Activated naive CD4-positive, alpha-beta T cell treated with anti-CD3 and anti-CD28 coated beads, Interleukin-2, amount 50 U/mL, for 16 hours (primary cell): ENCODE measurements around the gene GGA2.
"Not testable (repeated sequence)": the region's sequence is repeated elsewhere in the genome, so short reads cannot be mapped to it uniquely, and the experiment has no call there.

Source experiments
- DNase-seq: peaks from one replicate; pipeline ENCODE4 v3.0.0-alpha.2; 2020

GGA2 gene

DNA sequence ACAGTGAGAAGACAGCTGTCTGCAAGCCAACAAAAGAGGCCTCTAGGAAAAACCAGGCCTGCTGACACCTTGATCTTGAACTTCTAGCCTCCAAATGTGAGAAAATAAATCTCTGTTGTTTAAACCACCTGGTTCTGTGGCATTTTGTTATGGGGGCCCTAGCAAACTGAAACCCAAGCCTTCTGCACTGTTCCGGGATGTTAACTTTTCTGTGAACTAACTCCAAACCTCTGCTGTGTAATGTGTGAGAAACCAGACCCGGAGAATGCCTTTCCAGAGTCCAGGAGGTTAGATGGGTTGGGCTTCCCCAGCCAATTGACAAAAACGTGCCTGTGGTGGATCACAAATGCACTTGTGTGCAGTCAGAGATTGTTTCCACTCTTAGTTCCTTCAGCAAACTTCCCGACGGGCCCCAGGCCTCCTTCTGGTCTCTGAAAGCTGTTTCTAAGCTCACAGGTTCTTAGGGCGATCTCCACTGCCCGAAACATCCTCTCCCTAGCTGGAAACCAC is 13.6 kb upstream of the GGA2 start:
- no peak for DNase-seq

DNA sequence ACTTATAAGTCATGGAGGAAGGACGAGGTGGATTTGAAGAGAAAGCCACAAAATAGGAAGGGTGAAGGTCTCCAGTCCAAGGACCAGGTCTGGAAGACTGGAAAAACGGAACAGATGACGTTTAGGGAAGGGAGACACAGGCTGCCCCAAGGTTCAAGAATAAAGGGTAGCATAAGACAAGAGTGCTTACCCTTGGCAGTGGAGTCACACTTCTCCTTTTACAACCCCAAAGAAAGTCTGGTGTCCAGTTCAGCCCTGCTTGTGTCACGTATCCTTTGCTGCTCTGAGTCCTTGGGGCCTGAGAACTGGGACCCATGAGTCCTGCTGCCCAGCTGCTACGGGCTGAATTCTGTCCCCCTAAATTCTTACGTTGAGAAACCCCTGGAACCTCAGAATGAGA is 13.0 kb upstream of the GGA2 start:
- no peak for DNase-seq

DNA sequence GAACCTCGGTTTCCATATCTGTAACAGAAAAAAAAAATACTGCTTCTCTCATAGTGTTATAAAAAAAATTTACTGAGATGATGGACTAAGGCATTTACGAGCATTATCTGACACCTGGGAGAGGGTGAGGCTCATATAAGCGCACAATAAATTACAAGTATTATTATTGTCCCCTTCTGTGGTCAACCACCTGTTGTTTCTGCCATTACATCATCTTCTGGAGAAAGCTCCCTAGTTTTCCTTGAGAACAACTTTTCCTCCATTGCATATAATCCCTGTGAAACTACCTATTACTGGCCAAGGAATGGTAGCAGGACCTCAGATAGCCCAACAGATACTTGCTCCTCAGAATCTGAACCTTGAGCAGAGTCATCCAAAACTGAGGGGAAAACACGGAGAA is 11.7 kb upstream of the GGA2 start:
- no peak for DNase-seq

DNA sequence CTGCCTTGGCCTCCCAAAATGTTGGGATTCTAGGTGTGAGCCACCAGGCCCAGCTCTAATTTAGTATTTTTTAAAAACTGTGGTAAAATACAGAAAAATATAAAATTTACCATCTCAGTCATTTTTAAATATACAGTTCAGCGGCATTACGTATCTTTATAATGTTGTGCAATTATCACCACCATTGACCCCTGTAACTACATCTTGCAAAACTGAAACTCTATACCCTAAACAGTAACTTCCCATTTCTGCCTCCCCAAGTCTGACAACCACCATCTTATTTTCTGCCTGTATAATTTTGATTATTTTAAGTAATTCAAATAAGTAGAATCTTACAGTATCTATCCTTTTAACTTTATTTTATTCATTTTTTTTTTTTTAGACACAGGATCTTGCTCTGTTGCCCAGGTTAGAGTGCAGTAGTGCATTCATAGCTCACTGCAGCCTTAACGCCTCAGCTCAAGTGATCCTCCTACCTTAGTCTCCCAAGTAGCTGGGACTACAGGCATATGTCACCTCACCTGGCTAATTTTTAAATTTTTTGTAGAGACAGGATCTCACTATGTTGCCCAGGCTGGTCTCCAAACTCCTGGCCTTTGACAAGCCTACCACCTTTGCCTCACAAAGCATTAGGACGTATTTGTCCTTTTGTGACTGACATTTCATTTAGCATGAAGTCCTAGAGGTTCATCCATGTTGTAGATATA is 10.9 kb upstream of the GGA2 start:
- no peak for DNase-seq

DNA sequence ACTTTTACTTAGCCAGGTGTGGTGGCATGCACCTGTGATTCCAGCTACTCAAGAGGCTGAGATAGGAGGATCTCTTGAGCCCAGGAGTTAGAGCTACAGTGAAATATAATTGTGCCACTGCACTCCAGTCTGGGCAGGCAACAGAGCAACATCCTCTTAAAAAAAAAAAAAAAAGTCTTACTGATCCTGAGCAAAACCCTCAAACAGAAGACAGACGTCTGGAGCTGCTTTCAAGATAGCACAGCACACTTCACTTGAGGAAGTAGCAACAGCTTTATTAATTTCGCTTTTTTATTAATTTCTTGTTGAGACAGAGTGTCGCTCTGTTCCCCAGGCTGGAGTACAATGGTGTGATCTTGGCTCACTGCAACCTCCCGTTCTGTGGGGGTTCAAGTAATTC is 10.2 kb upstream of the GGA2 start:
- DNase-seq, result no peak

DNA sequence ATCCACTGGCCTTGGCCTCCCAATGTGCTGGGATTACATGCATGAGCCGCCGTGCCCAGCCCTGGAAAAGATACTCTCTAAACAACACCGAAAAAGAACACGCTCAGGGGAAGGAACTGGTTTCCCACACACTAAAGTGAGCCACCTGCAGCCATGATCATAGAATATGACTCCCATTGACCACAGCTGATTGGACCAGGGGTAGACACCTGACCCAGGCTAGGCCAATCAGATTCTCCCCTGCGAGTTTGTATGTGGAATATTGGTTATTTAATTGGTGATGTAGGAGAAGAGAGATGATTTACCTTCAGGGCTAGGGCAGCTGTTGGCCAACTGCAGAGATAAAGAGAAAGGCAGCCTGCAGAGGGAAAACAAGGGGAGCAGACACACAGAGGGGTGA is 9.0 kb upstream of the GGA2 start:
- DNase-seq, result no peak

DNA sequence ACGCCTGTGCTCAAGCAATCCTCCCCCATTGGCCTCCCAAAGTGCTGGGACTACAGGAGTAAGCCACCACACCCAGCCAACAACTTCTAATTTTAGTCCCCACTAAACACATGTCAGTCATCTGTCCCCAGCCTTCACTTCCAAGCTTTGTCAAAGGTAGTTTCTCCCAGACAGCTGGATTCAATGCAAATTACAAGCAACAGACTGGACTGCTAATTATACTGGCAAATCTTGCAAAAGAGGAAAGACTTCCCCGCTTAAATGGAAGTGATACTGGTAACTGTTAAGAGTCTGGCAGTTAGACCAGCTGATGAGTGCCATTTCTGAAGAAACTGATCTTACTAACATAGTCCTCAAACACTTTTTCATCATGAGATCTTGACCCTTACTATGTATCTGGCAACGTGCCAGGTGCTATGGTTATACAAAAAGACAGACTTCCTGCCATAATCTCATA is 8.2 kb upstream of the GGA2 start:
- DNase-seq, result no peak

DNA sequence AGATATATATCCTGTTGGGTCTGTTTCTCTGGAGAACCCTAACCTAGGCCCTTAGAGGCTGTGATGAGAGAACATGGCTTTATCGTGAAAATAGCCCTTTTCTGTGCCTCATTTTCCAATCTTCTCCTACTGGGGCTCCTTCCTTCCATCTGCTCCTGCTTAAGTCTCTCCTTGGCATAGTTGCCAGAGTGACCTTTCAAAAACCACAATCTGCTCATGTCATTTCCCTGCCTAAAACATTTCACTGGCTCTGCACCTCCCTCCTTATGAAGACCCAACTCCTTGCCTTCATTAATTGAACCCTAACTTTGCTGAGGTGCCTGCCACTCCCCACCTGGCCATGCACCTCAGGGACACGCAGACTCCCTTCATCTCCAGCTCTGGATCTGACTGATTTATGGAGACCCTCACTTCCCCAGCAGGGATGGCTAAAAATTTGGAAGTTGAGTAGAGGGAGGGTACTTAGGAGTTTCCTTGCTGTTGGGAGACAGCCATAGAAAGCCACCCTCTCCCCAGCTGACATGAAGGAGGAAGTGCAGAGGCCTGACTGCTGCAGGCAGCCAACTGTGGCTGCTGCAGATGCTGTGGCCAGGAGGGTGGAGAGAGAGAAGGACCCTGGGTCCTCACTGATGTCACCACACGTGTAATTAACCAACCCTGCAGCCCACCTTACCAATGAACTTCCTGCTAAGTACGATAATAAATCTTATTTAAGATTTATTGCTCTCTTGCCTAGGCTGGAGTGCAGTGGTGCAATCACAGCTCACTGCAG is 6.3 kb upstream of the GGA2 start:
- DNase-seq, result no peak

DNA sequence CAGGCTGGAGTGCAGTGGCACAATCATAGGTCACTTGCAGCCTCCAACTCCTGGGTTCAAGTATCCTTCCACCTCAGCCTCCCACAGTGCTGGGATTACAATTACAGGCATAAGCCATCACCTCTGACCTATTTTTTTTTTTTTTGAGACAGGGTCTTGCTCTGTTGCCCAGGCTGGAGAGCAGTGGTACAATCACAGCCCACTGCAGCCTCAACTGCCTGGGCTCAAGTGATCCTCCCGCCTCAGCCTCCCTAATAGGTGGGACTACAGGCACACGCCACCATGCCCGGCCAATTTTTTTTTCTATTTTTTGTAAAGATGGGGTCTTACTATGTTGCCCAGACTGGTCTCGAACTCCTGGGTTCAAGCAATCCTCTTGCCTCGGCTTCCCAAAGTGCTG is 5.6 kb upstream of the GGA2 start:
- no peak for DNase-seq

DNA sequence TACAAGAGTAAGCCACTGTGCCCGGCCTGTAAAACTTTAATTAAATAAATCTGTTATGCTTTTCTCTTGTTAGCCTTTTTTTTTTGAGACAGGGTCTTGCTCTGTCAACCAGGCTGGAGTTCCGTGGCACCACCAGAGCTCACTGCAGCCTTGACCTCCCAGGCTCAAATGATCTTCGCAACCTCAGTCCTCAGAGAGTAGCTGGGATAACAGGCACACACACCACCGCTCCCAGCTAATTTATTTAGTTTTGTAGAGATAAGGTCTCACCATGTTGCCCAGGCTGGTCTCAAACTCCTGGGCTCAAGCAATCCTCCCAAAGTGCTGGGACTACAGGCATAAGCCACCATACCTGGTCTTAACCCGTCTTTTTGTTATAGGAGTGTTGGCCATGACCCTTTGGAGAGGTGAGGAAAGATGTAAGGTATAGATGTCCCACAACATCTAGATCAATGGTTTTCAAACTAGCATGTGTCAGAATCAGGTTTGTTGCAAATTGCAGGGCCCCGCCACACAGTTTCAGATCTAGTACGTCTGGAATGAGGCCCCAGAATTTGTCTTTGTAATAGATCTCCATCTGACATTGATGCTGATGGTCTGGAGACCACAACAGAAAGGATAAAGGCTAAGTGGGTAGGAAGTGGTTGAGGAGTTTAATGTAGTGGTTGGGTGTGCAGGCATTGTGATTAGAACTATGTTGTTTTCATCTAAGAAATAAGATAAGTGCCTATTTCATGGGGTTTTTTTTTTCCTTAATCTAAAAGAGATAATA is 4.3 kb upstream of the GGA2 start:
- no peak for DNase-seq

DNA sequence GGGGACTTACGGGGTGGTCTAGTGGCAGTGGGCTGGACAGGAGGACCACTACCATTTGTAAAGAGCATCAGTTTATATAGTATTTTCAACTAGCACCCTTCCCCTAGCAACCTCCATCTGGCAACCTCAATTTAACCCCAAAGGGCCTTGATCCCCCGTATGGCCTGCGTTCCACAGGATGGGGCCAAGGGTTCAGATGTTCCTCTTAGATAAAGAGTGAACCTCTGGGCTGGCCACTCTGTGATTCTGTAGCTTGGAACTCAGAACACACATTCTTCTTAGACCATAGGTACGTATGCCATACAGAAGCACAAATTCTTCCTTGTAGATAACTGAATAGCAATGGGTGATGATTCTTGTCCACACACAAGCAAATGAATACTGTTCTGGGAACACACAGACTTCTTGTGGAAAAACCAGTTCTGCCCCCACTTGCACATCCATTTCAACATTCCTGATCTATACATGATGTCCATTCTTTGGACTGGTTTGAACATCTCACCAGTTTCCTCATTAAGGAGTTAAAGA is 1.9 kb upstream of the GGA2 start:
- no peak for DNase-seq

DNA sequence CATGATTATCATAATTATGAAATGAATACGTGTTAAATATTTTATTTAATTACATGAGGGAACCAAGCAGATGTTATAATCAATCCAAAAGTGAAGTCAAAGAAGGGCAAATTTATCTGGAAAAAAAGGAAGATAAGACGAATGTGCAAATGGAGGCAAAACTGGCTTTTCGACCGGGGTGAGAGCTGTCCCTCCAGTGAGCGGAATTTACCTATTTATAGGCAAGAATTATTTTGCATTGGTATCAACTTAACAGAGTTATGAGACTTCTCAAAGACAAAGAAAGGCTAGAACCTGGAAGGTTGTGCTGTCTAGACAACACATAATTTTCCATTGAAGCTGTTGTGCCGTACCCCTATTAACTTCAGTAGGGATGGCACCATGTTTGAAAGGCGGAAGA is 1.4 kb upstream of the GGA2 start:
- no peak for DNase-seq

DNA sequence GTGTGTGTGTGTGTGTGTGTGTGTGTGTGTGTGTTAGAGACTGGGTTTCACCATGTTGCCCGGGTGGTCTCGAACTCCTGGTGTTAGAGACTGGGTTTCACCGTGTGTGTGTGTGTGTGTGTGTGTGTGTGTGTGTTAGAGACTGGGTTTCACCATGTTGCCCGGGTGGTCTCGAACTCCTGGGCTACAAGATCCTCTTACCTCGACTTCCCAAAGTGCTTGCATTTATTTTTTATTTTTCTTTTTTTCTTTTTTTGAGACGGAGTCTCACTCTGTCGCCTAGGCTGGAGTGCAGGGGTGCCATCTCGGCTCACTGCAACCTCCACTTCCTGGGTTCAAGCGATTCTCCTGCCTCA is 599 bp upstream of the GGA2 start:
- not testable (repeated sequence) for DNase-seq

DNA sequence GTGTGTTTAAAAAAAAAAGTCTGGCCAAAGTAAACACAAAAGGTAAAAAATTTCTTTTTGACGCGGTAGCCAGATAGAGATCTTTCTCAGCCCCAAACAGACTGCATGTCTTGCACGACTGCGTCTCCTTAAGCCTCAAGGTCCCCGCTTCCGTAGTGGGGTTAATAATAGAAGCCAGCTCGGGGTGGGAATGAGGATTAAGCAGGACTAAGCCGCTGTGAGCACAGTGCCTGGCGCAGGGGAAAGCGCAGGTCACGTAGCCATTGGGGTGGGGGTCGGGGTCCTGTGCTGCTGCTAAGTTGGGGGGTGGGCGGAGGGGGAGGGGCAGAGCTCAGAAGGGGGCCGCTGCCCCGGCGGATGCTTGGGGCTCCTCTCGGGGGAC is 521 bp downstream of the GGA2 start:
- DNase-seq, result peak; percentile 28

DNA sequence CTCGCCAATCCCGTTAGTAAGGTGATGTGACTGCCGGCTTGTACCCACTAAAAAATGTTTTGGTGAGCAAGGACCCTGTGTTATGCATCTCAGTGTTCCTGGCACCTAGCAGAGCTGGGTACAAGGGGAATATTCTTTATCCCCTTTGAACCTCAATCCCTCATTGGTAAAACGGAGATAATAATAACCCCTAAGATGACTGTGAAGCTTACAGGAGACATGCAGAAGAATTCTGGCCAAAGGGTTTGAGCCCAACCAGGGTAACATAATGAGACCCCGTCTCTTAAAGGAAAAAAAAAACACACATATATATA is 896 bp downstream of the GGA2 start:
- DNase-seq, result no peak

DNA sequence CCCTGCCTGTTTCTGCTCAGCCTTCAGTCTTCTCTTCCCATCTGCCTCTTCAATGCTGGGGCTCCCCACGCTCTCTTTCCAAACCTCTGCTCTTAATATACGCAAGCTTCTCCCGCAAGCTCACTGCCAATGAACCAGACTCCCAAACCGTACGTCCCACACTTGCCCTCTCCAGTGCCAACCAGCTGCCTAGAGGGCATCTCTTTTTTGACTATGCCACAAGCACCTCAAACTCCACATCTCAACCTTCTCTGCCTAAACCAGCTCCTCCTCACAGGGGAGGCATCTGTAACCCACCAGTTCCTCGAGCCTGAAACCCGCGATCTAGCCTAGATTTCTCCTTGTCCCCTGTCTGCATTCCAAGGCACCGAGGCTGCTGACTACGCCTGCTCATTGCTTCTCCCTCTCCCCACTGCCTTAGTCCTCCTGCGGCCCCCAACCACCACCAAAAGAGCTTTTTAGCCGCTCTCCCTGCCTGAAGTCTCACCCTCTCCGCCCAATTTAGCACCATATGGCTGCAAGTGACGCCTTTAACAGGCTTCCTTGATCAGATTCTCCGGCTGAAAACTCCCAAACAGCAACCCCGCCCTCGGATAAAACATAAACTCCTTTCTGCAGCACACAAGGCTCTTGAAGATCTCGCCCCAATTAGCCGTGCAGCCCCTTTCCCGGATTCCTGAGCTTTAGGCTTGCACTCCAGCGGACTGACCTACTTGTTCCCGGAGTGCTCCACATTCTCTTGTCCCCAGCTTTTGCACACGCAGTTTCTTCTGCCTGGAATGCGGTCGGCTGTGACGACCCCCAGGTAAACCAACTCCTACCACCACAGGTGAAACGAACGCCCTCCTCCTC is 1.5 kb downstream of the GGA2 start:
- no peak for DNase-seq

DNA sequence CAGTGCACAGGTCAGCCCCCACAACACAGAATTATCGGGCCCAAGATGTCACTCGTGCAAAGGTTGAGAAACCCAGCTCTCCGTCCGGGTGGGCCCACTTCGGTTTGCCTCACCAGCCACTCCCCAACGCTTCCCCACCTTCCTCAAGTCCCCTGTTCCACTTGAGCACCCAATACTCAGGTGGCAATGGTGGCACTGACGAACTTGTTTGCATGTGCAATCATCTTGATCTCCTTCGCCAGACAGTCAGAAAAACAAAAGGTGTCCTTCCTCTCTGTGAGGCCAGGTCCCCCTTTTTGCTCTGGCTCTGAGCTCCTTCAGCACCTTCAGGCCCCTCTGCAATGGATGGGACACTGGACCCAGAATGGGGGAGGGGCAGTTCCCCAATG is 3.7 kb downstream of the GGA2 start:
- DNase-seq, result no peak

DNA sequence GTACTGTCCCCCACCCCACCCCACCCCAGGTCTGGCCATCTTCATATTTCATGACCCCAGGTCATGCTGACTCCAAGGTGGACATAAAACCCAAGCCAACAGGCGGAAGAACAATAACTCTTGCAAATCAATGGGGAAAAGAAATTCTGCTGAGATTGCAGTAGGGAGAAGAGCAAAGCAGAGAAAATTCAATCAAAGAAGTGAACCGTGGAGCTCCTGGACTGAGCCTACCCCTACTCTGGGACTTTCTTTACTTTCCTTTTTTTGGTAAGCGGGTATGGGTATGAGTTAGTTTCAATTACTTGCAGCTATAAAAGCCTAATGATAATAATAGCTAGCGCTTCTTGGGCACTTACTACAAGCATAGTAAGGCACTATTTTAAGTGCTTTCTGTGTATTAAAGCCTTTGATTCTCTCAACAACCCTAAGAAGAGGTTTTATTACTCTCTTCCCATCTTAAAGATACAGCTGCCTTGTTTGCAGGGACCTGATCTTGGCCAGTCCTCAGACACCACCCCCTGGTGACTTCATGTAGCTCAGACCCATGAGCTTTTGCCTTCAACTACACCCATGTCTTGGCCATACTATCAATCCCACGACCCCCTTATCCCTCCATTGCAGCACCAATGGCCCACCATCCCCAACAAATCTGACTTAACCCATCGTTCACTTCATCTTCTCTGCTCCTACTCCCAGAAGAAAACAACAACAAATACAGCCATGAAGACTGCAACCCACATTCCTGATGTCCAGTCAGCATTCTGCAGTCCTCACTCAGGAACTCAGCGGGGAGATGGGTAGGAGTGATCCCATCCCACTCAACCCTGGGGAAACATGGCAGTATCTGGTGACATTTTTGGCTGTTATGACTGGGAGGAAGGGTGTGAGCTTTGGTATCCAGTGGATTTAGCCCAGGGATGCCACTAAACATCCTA is 4.4 kb downstream of the GGA2 start:
- no peak for DNase-seq

DNA sequence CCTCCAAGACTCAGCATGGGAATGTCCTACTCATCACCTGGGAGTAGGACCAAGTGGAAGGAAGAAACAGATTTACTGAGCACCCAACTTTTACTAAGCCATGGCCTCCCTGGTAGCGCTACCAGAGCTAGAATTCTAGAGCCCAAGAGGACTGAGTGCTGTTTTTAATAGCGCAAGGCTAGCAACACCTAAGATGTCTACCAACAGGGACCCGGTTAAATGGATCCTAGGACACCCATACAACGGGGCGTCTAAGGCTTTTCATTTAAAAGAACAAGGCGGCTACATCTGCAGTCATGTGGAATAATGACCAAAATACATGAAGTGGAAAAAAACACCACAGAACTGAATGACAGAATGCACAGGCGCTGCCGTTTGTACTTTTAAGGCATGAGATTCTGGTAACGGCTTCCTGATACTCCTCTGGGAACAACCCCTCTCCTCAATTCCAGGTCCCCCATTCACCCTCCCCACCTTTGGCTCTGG is 5.1 kb downstream of the GGA2 start:
- DNase-seq, result no peak

DNA sequence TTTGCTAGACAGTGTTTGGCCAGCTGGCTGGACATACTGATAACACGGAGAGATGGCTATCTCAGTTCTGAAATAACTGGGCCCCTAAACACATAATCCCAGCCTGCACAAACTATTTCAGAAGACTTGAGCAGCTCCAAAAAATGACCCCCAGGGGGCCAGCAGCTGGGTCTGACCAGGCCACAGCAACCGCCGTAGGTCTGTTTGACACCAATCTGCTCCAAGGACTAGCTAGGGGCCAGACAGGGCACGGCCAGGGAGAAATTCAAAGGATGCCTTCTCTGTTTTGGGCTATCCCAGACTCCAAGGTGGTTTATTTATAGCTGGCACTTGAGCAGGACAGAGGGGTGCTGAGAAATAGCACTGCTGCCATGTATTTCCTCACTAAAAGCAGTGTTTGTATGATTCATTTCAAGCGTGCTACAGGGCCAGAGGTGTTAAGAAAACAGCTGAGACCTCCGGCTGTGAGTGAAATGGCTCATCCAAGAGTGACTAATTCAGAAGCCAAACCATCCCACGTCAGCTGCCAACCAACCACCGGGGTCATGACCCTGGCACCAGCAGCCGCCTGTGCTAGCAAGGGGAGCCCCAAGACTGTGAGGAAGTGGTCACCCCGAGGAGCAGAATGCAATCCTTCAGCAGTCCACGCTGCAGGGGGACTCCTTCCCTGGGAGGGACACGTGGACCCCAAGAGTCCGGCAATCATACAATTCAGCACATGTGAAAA is 5.7 kb downstream of the GGA2 start:
- DNase-seq, result peak; percentile 62

DNA sequence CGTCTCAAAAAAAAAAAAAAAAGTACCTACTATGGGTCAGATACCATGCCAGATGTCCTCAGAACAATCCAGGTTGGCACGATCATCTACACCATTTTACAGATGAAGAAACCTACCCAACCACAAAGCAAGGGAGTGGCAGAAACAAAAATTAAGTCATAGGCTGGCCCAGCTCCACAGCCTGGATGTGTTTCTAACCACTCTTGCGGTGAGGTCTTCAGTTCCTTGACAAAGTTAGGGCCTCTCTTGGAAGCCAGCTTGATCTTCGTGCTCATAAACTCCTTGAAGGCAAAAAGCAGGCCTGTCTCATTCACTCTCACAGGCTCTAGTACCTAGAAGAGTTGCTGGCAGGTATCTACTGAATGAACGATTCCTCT is 6.2 kb downstream of the GGA2 start:
- DNase-seq, result no peak
